ENCODE measurements around the gene GNG2.

GRCh38 chr14:51951656-51952055, 91.2 kb downstream of the GNG2 start:
- no peak for TF ChIP-seq POLR2A (IDR thresholded peaks at IDR 0.05)
- no peak for TF ChIP-seq CTCF (IDR thresholded peaks at IDR 0.05)
